Peyer's patch (tissue), 4 donors: ENCODE results near the gene RNF11. TPM values are rescaled to one million over a fixed set of nuclear protein-coding genes. Genes with fewer than 3 reads are reported as not detected.

Source experiments
- DNase-seq, 3 donors: peaks; one replicate each; pipeline ENCODE4 v3.0.0-alpha.2; 2017 to 2019
- H3K27ac ChIP-seq, 4 donors: fragments of 200-600 bp; sonication (generic); one replicate each; pipeline ENCODE4 v1.5.1; 2016 to 2019
- H3K27me3 ChIP-seq, 2 donors: fragments of 200-600 bp; sonication (generic); one replicate each; pipeline ENCODE4 v1.5.1; 2019
- H3K36me3 ChIP-seq, 3 donors: fragments of 200-600 bp; sonication (generic); one replicate each; pipeline ENCODE4 v1.5.1; 2016 to 2019
- H3K4me1 ChIP-seq, 4 donors: fragments of 200-600 bp; sonication (generic); one replicate each; pipeline ENCODE4 v1.5.1; 2016 to 2019
- H3K4me3 ChIP-seq, 4 donors: fragments of 200-600 bp; sonication (generic); 1 replicate in 3 of 4; 2 replicates in 1 of 4; pipeline ENCODE4 v1.5.1; 2016 to 2019; ENCODE audit warnings: mild to moderate bottlenecking in 1 of 4
- H3K9me3 ChIP-seq, 4 donors: fragments of 200-600 bp; sonication (generic); one replicate each; pipeline ENCODE4 v1.5.1; 2016 to 2019; ENCODE audit warnings: mild to moderate bottlenecking in 1 of 4
- POLR2A ChIP-seq, 2 donors: fragments of 450-650 bp; IDR thresholded peaks; one replicate each; pipeline ENCODE4 v1.5.1; 2017; ENCODE audit warnings: antibody characterized with exemption in 2 of 2, mild to moderate bottlenecking in 2 of 2, moderate library complexity in 2 of 2
- total RNA-seq, 4 donors: library from RNA; depleted of rRNA; stranded (reverse); fragments of >200 nt; gene quantifications; one replicate each; pipeline ENCODE4 v1.1.0, GENCODE V29; 2016
- TF ChIP-seq, protein P1 (sequence below), 6 experiments: fragments of 450-650 bp in 4 of 6; fragments of 200-600 bp in 2 of 6; sonication (generic) in 1 of 6; IDR thresholded peaks; one replicate each; pipeline ENCODE4 v1.5.1; 2017 to 2019; ENCODE audit warnings: antibody characterized with exemption in 6 of 6, mild to moderate bottlenecking in 3 of 6, moderate library complexity in 1 of 6

The RNF11 gene
- total RNA-seq, 4 donors from 2014 or later: 58.6 to 101 (median 75.6) TPM

DNA sequence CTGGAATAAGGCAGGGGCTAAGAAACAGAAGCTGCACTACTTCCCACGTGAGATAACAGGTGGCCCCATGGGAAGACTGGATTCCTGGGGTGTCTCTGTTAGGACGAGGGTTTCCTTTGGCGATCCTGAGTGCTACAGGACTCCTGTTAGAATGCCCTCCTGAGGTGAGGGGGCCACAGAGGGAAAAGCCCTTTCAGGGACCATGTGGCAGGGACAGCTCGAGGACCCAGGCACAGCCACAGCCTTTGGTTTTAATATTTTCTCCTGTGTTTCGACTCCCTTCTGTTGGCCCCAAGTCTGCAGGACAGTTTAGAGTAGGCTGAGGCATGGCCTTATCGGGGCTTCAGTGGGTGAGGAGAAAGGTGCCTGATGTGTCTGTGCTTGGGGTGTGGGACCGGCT lies 81.7 kb downstream of the RNF11 start:
- Histone ChIP-seq H3K9me3 (no peaks in the 10 kb centered on the region), H3K36me3 (no peaks in the 10 kb centered on the region), H3K27me3 (no peaks in the 10 kb centered on the region), H3K27ac (no peak overlapping the region), H3K4me3 (no peak overlapping the region), H3K4me1 (peaks cover 0 to 18% (median 0%) of the 10 kb centered on the region in 4 donors)
- TF ChIP-seq, protein P1, sequence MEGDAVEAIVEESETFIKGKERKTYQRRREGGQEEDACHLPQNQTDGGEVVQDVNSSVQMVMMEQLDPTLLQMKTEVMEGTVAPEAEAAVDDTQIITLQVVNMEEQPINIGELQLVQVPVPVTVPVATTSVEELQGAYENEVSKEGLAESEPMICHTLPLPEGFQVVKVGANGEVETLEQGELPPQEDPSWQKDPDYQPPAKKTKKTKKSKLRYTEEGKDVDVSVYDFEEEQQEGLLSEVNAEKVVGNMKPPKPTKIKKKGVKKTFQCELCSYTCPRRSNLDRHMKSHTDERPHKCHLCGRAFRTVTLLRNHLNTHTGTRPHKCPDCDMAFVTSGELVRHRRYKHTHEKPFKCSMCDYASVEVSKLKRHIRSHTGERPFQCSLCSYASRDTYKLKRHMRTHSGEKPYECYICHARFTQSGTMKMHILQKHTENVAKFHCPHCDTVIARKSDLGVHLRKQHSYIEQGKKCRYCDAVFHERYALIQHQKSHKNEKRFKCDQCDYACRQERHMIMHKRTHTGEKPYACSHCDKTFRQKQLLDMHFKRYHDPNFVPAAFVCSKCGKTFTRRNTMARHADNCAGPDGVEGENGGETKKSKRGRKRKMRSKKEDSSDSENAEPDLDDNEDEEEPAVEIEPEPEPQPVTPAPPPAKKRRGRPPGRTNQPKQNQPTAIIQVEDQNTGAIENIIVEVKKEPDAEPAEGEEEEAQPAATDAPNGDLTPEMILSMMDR (IDR thresholded peaks at IDR 0.05): no peak
- TF ChIP-seq POLR2A (IDR thresholded peaks at IDR 0.05): no peak
- DNase-seq: no peak

DNA sequence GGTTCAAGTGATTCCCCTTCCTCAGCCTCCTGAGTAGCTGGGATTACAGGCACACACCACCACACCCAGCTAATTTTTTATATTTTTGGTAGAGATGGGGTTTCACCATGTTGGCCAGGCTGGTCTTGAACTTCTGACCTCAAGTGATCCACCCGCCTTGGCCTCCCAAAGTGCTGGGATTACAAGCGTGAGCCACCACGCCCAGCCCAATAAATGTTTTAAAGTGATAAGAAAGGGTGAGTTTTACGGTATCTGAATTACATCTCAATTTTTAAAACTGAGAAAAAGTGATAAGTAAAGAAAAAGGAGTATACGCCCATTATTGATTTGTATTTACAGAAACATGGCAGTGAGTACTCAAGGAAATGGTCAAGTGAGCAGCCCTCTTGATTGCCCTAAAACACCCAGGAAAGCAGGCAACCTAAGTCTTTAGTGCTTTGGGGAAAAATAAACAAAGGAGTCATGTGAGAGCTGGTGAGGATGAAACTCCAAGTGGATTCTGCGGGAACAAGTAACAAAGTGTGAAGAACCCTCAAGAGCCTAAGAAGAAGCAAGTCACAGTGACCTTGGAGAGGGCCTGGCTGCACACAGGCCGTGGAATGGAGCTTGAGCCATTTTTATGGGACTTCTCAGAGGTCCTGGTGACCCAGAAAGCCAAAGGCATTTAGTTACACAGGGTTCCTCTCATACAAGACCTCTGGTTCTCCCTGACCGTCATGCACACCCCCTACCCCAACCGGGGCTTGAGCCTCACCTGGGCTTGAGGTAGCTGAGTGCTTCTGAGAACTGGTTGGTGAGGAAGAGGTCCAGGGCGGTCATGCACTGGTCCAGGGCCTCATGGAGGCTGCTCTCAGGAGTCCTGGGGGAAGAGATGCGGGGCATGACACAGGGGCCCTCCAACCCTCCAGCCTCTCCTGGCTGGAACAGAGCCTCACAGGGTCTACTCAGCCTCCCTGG lies 85.2 kb downstream of the RNF11 start:
- H3K4me3 ChIP-seq: no peak overlapping the region
- H3K4me1 ChIP-seq: no peaks in the 10 kb centered on the region
- peak in 1 of 3 donors; percentile 37 for DNase-seq
- TF ChIP-seq, protein P1 (IDR thresholded peaks at IDR 0.05): no peak
- TF ChIP-seq POLR2A (IDR thresholded peaks at IDR 0.05): no peak
- H3K36me3 ChIP-seq: no peaks in the 10 kb centered on the region
- no peaks in the 10 kb centered on the region for H3K27me3 ChIP-seq
- no peaks in the 10 kb centered on the region for H3K9me3 ChIP-seq
- H3K27ac ChIP-seq: no peak overlapping the region

DNA sequence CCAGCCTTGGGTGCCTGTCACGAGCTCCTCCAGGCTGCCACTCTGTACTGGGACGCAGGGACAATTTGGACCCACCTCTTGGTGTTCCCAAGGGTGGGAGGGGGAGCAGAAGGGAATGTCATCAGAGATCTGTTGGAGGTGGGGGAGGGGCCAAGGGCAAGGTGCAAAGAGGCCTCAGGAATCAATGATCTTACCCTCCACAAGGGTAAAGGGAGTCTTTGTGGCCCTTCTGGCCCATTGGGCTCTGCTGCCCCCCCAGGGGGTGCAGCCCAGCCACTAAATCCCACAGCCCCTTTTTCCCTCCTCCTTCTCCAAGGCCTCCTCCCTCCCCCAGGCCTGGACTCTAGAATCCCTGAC lies 85.8 kb downstream of the RNF11 start:
- TF ChIP-seq, protein P1 (IDR thresholded peaks at IDR 0.05): no peak
- no peak for TF ChIP-seq POLR2A (IDR thresholded peaks at IDR 0.05)
- H3K27ac ChIP-seq: no peak overlapping the region

DNA sequence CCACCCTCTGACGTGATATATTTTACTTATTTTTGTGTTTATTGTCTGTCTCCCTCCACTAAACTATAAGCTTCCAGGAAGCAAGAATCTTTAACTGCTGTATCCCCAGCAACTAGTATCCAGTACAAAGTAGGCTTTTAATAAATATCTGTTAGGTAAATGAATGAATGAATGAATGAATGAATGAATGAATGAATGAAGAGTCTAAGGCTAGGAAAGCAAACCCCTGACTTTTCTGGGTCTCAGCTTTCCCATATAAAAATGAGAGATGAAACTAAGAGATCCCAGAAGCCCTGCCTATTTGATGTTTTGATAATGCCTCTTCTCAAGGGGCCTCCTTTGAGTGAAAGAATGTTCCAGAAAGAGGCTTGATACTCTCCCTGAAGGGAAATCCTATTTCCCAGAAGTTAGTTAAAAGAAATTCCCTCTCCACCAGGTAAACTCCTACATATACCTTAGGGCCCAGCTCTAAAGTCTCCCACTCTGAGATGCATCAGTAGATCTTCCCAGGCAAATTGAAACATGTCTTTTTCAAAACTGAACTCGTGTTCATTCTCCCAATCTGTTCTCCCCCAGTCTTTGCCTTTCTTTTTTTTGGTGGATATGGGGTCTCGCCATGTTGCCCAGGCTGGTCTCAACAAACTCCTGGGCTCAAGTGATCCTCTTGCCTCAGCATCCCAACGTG lies 86.5 kb downstream of the RNF11 start:
- no peaks in the 10 kb centered on the region for H3K9me3 ChIP-seq
- H3K27ac ChIP-seq: no peak overlapping the region
- H3K36me3 ChIP-seq: no peaks in the 10 kb centered on the region
- DNase-seq: no peak
- TF ChIP-seq, protein P1 (IDR thresholded peaks at IDR 0.05): no peak
- no peak for TF ChIP-seq POLR2A (IDR thresholded peaks at IDR 0.05)
- no peak overlapping the region for H3K4me3 ChIP-seq
- no peaks in the 10 kb centered on the region for H3K27me3 ChIP-seq
- H3K4me1 ChIP-seq: no peaks in the 10 kb centered on the region

More for the DNA sequence above, 85.8 kb downstream of the RNF11 start:
- DNase-seq: no peak
- Histone ChIP-seq H3K4me1 (no peaks in the 10 kb centered on the region), H3K4me3 (no peak overlapping the region), H3K36me3 (no peaks in the 10 kb centered on the region), H3K9me3 (no peaks in the 10 kb centered on the region), H3K27me3 (no peaks in the 10 kb centered on the region)

Other genes with a start within 250 kb of the RNF11 start
- not detected for gene C1orf185, start 134.0 kb upstream of the RNF11 start, total RNA-seq
- 10 to 100 TPM; 25.6 to 39.8 (median 30.7) TPM for gene TTC39A, start 94.3 kb downstream of the RNF11 start, total RNA-seq